Uterus (tissue), 2 donors: ENCODE results near the gene LYRM2.

Experiments used
- CTCF ChIP-seq, 4 experiments: fragments of 200-600 bp in 2 of 4; fragments of 450-650 bp in 2 of 4; sonication (generic) in 2 of 4; IDR thresholded peaks; one replicate each; pipeline ENCODE4 v1.5.1; 2016 to 2019; ENCODE audit warnings: antibody characterized with exemption in 4 of 4, mild to moderate bottlenecking in 2 of 4, moderate library complexity in 1 of 4
- POLR2A ChIP-seq, 2 donors: fragments of 450-650 bp; IDR thresholded peaks; one replicate each; pipeline ENCODE4 v1.6.1; 2016; ENCODE audit warnings: antibody characterized with exemption in 2 of 2, mild to moderate bottlenecking in 1 of 2, moderate library complexity in 1 of 2

- TF ChIP-seq POLR2A (IDR thresholded peaks at IDR 0.05) (no peak), CTCF (IDR thresholded peaks at IDR 0.05) (no peak)
These were observed 38.8 kb downstream of the LYRM2 start for GRCh38 chr6:89599727-89600126.
